HCT116 (cell line): ENCODE measurements around the gene YTHDF1. TPM values are rescaled to one million over a fixed set of nuclear protein-coding genes. Genes with fewer than 3 reads are reported as not detected.

Source experiments
- ATAC-seq: fragments of 200-7000 bp; cut with Tn5 transposase; 2 replicates; pipeline ENCODE4 v1.9.1; 2020; ENCODE audit warnings: mild to moderate bottlenecking, moderate library complexity
- BruUV-seq: library from RNA; stranded (reverse); fragments of 400-500 nt; replicated peaks from 2 replicates; lab custom pipeline; 2021; lab: Mats Ljungman, UMichigan
- CTCF ChIA-PET: fragments of 300-600 bp; sonication (Branson Sonifier 250); formaldehyde crosslinking; loops from one replicate; lab custom pipeline; 2021; ENCODE audit warnings: antibody characterized with exemption; lab: Charles Lee
- POLR2A ChIA-PET: fragments of 300-600, 350-600 bp; sonication (Branson Sonifier 250); formaldehyde crosslinking; loops from one replicate; lab custom pipeline; 2021; ENCODE audit warnings: antibody characterized with exemption; lab: Charles Lee
- RAD21 ChIA-PET, 2 experiments: fragments of 300-600 bp; sonication (Branson Sonifier 250); formaldehyde crosslinking; loops; one replicate each; lab custom pipeline; 2023; ENCODE audit warnings: low total read pairs in 2 of 2; ENCODE audit not compliant: uncharacterized antibody in 2 of 2, unreplicated experiment in 2 of 2, low non-redundant PET in 1 of 2; lab: Charles Lee
- DNase-seq: peaks from one replicate; pipeline ENCODE4 v3.0.0-alpha.2; 2010; ENCODE audit warnings: low read depth, low spot score
- H2AFZ ChIP-seq: fragments of 200-600 bp; shearing (Covaris generic), sonication (generic); 2 replicates; pipeline ENCODE4 v1.6.1; 2017; ENCODE audit warnings: low read depth, mixed run types, mixed read lengths, antibody characterized with exemption, low read length; ENCODE audit not compliant: poor library complexity, severe bottlenecking
- H3K27ac ChIP-seq: 2 replicates; pipeline ENCODE4 v1.5.1; 2012; ENCODE audit warnings: low read depth, low read length
- H3K27me3 ChIP-seq: fragments of 200-600 bp; sonication (generic); 2 replicates; pipeline ENCODE4 v1.6.1; 2016; ENCODE audit warnings: mixed run types, low read length, mixed read lengths; ENCODE audit not compliant: insufficient read depth
- H3K36me3 ChIP-seq, 2 experiments: fragments of 200-500 bp in 1 of 2; fragments of 200-600 bp in 1 of 2; sonication (Bioruptor generic) in 1 of 2; sonication (generic) in 1 of 2; 2 replicates each; pipeline versions ENCODE4 v1.5.1 to v1.6.1; 2014 to 2016; ENCODE audit warnings: low read length in 2 of 2, inconsistent platforms in 1 of 2, mixed read lengths in 1 of 2, mixed run types in 1 of 2; ENCODE audit not compliant: insufficient read depth in 2 of 2, control insufficient read depth in 1 of 2
- H3K4me1 ChIP-seq, 2 experiments: fragments of 200-600 bp in 1 of 2; sonication (generic) in 1 of 2; 2 replicates each; pipeline versions ENCODE4 v1.5.1 to v1.6.1; 2012 to 2017; ENCODE audit warnings: low read length in 2 of 2, inconsistent platforms in 1 of 2, mild to moderate bottlenecking in 1 of 2, mixed read lengths in 1 of 2, mixed run types in 1 of 2, moderate library complexity in 1 of 2; ENCODE audit not compliant: insufficient read depth in 2 of 2, control insufficient read depth in 1 of 2
- H3K4me2 ChIP-seq: fragments of 200-600 bp; sonication (generic); 2 replicates; pipeline ENCODE4 v1.6.1; 2017; ENCODE audit warnings: mixed run types, low read length, mixed read lengths
- H3K4me3 ChIP-seq, 2 experiments: fragments of 200-600 bp in 1 of 2; sonication (generic) in 1 of 2; replicated peaks in 1 of 2; 2 replicates each; pipeline ENCODE4 v1.5.1; 2011 to 2016; ENCODE audit warnings: low read length in 2 of 2, control low read depth in 1 of 2, low read depth in 1 of 2, mild to moderate bottlenecking in 1 of 2, mixed read lengths in 1 of 2, mixed run types in 1 of 2
- H3K79me2 ChIP-seq: fragments of 200-600 bp; sonication (generic); 2 replicates; pipeline ENCODE4 v1.6.1; 2017; ENCODE audit warnings: mild to moderate bottlenecking, mixed run types, low read length, moderate library complexity, mixed read lengths; ENCODE audit not compliant: insufficient read depth
- H3K9ac ChIP-seq: fragments of 200-600 bp; sonication (generic); 2 replicates; pipeline ENCODE4 v1.6.1; 2016; ENCODE audit warnings: low read length, mixed read lengths
- H3K9me2 ChIP-seq: fragments of 200-600 bp; sonication (generic), shearing (Covaris generic); 2 replicates; pipeline ENCODE4 v1.6.1; 2017; ENCODE audit warnings: mixed run types, mild to moderate bottlenecking, moderate library complexity; ENCODE audit not compliant: insufficient read depth
- H3K9me3 ChIP-seq, 2 experiments: fragments of 200-500 bp in 1 of 2; fragments of 200-600 bp in 1 of 2; sonication (Bioruptor generic) in 1 of 2; sonication (generic) in 1 of 2; 2 replicates each; pipeline ENCODE4 v1.6.1; 2014 to 2017; ENCODE audit warnings: low read length in 2 of 2, mixed read lengths in 2 of 2, inconsistent platforms in 1 of 2, low read depth in 1 of 2, mild to moderate bottlenecking in 1 of 2, mixed run types in 1 of 2, moderate library complexity in 1 of 2; ENCODE audit not compliant: control insufficient read depth in 1 of 2, insufficient read depth in 1 of 2
- H4K20me1 ChIP-seq: fragments of 200-600 bp; sonication (generic), shearing (Covaris generic); 2 replicates; pipeline ENCODE4 v1.6.1; 2017; ENCODE audit warnings: mixed run types, mild to moderate bottlenecking, moderate library complexity; ENCODE audit not compliant: insufficient read depth
- ATF3 ChIP-seq: IDR thresholded peaks from 2 replicates; pipeline ENCODE4 v1.6.1; 2012
- CEBPB ChIP-seq: IDR thresholded peaks from 2 replicates; pipeline ENCODE4 v1.6.1; 2012; ENCODE audit warnings: low read depth
- CTCF ChIP-seq, 3 experiments: fragments of 200-600 bp in 1 of 3; sonication (generic) in 1 of 3; IDR thresholded peaks in 2 of 3; conservative IDR thresholded peaks in 1 of 3; 2 replicates each; pipeline ENCODE4 v1.5.1; 2012 to 2017; ENCODE audit warnings: low read depth in 2 of 3, low read length in 2 of 3, antibody characterized with exemption in 1 of 3, borderline replicate concordance in 1 of 3, control low read depth in 1 of 3, mild to moderate bottlenecking in 1 of 3, mixed read lengths in 1 of 3, mixed run types in 1 of 3, moderate library complexity in 1 of 3; ENCODE audit not compliant: insufficient read depth in 1 of 3
- ELF1 ChIP-seq: IDR thresholded peaks from 2 replicates; pipeline ENCODE4 v1.6.1; 2012; ENCODE audit warnings: low read depth, borderline replicate concordance
- EZH2 ChIP-seq: fragments of 200-600 bp; sonication (generic); IDR thresholded peaks from 2 replicates; pipeline ENCODE4 v1.6.1; 2017; ENCODE audit warnings: antibody characterized with exemption, mixed run types
- EZH2phosphoT487 ChIP-seq: fragments of 200-600 bp; IDR thresholded peaks from 2 replicates; pipeline ENCODE4 v1.6.1; 2018; ENCODE audit warnings: antibody characterized with exemption, borderline replicate concordance
- JUND ChIP-seq: IDR thresholded peaks from 2 replicates; pipeline ENCODE4 v1.6.1; 2012
- POLR2A ChIP-seq: IDR thresholded peaks from 2 replicates; pipeline ENCODE4 v1.7.0; 2011; ENCODE audit warnings: borderline replicate concordance; ENCODE audit not compliant: insufficient read depth, insufficient read length; ENCODE audit errors: extremely low read depth
- RAD21 ChIP-seq: IDR thresholded peaks from 2 replicates; pipeline ENCODE4 v1.6.1; 2012; ENCODE audit warnings: low read depth, mild to moderate bottlenecking
- SRF ChIP-seq: IDR thresholded peaks from 2 replicates; pipeline ENCODE4 v1.6.1; 2012; ENCODE audit warnings: low read depth
- TCF7L2 ChIP-seq: IDR thresholded peaks from 2 replicates; pipeline ENCODE4 v1.7.0; 2011; ENCODE audit warnings: borderline replicate concordance, inconsistent platforms; ENCODE audit not compliant: insufficient read depth, insufficient read length; ENCODE audit errors: extremely low read depth
- YY1 ChIP-seq: IDR thresholded peaks from 2 replicates; pipeline ENCODE4 v1.6.1; 2011; ENCODE audit warnings: low read length, low read depth, moderate library complexity, mild to moderate bottlenecking; ENCODE audit not compliant: insufficient replicate concordance; ENCODE audit errors: extremely low read depth
- ZNF274 ChIP-seq: fragments of 200-500 bp; sonication (Bioruptor generic); IDR thresholded peaks from 2 replicates; pipeline ENCODE4 v1.6.1; 2014; ENCODE audit warnings: mild to moderate bottlenecking, low read depth, low read length, inconsistent platforms
- intact Hi-C: fragments of 100-400 bp; cut with micrococcal nuclease; formaldehyde crosslinking; loops from 2 replicates; pipeline ENCODE4 v1.10.0; 2022
- total RNA-seq: library from RNA; stranded (reverse); gene quantifications from one replicate; pipeline ENCODE4 v1.2.1, GENCODE V29; 2021; ENCODE audit not compliant: unreplicated experiment
- TF ChIP-seq, protein P1 (sequence below): IDR thresholded peaks from 2 replicates; pipeline ENCODE4 v1.6.1; 2012
- TF ChIP-seq, protein P2 (sequence below): IDR thresholded peaks from 2 replicates; pipeline ENCODE4 v1.6.1; 2011; ENCODE audit warnings: mild to moderate bottlenecking, low read length, moderate library complexity; ENCODE audit not compliant: insufficient replicate concordance; ENCODE audit errors: extremely low read depth

Gene YTHDF1
- total RNA-seq, 1 experiment from 2014 or later = 42.8 TPM

DNA sequence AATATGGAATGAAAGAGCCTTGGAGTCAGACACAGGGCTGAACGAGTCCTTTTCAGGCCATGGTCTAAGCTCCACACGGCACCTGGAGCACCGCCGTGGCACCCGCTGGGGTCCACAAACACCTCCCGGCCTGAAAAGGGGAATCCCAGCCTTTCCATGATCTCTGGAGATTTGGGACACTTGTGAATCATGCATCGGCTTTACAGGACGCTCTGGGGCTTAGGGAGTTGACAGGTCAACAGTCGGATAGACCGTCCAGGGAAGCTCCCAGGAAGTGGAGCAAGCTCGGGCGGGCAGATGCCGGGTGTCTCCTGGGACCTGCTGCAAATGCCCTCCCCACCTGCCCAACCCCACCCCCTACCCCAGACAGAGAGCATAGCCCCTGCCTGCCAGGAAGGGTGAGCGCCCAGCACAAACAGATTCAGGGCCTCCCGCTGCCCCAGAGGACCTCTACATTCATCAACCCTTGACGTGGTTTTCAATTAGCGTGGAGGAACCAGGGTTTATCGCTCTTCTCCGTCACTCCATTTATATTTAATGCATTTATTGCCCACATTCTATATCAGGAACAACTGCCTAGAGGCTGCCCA, 53.6 kb downstream of the YTHDF1 start:
- TF ChIP-seq JUND (no peak), ZNF274 (no peak), TCF7L2 (no peak), CEBPB (no peak), YY1 (no peak), EZH2phosphoT487 (no peak), RAD21 (no peak), POLR2A (no peak), ATF3 (no peak), EZH2 (no peak), CTCF (IDR thresholded peaks at IDR 0.05 in 2 of 3, conservative IDR thresholded peaks at IDR 0.05 in 1 of 3; ENCODE audit: borderline replicate concordance in 1 of 3, insufficient read depth in 1 of 3, low read depth in 2 of 3, low read length in 2 of 3) (no peak), ELF1 (no peak), SRF (no peak)
- TF ChIP-seq, protein P1, sequence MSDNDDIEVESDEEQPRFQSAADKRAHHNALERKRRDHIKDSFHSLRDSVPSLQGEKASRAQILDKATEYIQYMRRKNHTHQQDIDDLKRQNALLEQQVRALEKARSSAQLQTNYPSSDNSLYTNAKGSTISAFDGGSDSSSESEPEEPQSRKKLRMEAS = no peak
- TF ChIP-seq, protein P2, sequence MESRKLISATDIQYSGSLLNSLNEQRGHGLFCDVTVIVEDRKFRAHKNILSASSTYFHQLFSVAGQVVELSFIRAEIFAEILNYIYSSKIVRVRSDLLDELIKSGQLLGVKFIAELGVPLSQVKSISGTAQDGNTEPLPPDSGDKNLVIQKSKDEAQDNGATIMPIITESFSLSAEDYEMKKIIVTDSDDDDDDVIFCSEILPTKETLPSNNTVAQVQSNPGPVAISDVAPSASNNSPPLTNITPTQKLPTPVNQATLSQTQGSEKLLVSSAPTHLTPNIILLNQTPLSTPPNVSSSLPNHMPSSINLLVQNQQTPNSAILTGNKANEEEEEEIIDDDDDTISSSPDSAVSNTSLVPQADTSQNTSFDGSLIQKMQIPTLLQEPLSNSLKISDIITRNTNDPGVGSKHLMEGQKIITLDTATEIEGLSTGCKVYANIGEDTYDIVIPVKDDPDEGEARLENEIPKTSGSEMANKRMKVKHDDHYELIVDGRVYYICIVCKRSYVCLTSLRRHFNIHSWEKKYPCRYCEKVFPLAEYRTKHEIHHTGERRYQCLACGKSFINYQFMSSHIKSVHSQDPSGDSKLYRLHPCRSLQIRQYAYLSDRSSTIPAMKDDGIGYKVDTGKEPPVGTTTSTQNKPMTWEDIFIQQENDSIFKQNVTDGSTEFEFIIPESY = no peak
- H3K4me3 ChIP-seq = no peak overlapping the region
- H3K27me3 ChIP-seq = peaks cover 7% of the 10 kb centered on the region; the same call in 1 of the 2 replicates
- H3K4me1 ChIP-seq = no peaks in the 10 kb centered on the region
- no peaks in the 10 kb centered on the region for H3K9me2 ChIP-seq
- no peak overlapping the region for H2AFZ ChIP-seq
- intact Hi-C loops = no loop called here
- BruUV-seq = no TSS peak
- ChIA-PET CTCF (interaction anchor here (1.1 kb wide), 1 partner anchor 18 kb away, joined by 3 read pairs; no protein-coding TSS in a partner anchor), POLR2A (no interaction called here), RAD21 (no interaction called here)
- H3K9me3 ChIP-seq = no peaks in the 10 kb centered on the region
- no peak overlapping the region for H3K9ac ChIP-seq
- no peak for ATAC-seq
- no peak for DNase-seq
- H3K4me2 ChIP-seq = no peak overlapping the region
- H3K27ac ChIP-seq = no peak overlapping the region
- H3K79me2 ChIP-seq = no peaks in the 10 kb centered on the region
- no peaks in the 10 kb centered on the region for H4K20me1 ChIP-seq
- H3K36me3 ChIP-seq = no peaks in the 10 kb centered on the region
